ENCODE results near the gene MAGI2.

GRCh38 chr7:79281426-79281825, 172.0 kb downstream of the MAGI2 start:
- TF ChIP-seq CTCF (conservative IDR thresholded peaks at IDR 0.05 in 1 of 2, IDR thresholded peaks at IDR 0.05 in 1 of 2; ENCODE audit: extremely low read depth in 1 of 2, insufficient read depth in 1 of 2, low read depth in 1 of 2, low read length in 2 of 2): no peak
- TF ChIP-seq EZH2 (IDR thresholded peaks at IDR 0.05; ENCODE audit: borderline replicate concordance, low read length): no peak
